ENCODE data around the gene HOXB7. TPM values are rescaled to one million over a fixed set of nuclear protein-coding genes. Genes with fewer than 3 reads are reported as not detected.

Gene HOXB7
- total and polyA plus RNA-seq, 2 of the 13 experiments (the other 11 are each of a cell fraction or from before 2014, with no cell fraction given) = 0.04 TPM; not detected in 1

DNA sequence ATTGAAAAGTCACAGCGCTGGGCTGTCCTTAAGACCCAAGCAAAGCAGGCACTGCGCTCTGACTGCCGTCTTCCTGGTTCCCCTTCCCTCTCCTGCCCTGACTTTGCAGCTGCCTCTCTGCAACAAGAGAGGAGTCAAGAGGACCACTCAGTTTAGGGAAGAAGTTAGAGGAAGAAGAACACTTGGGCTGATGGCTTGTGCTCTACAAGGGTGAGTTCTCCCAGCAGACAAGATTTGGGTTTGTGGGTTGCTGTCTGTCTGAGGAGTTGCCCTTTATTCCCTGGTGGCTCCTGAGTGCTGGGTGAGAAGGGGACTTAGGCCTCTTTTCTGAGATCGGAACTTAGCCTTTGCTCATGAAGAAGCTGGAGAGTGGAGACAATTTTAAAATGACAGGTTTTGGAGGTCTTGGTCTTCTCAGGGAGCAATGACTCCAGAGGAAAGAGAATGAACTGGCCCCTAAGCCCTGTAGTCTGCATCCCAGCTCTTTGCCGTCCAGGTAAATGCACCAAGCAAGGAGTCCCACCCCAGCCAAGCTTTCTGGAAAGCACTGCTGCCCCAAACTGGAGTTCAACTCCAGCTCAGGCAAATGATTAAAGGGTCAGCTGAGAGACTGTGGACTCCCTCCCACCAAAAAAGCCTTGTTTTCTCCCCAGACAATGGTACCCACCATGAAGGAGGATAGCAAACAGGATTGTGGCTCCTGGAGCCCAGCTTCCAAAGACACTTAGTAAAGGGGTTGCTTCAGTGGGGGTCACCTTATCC, 18.0 kb upstream of the HOXB7 start:
- 2% methylated on average over 5 of the region's 5 CpGs for WGBS (ENCODE audit: low lambda C conversion rate)
- ATAC-seq = no peak
- H3K4me2 ChIP-seq (ENCODE audit: low read depth, low read length) = no peak overlapping the region
- no peak overlapping the region for H3K27ac ChIP-seq (ENCODE audit: extremely low read length, insufficient read depth, low read length)
- FAIRE-seq = no peak
- intact Hi-C loops (cut with micrococcal nuclease; ENCODE audit: unreplicated experiment) (no loop called here), in situ Hi-C loops (cut with HindIII; ENCODE audit: extremely low pct_ligation_motif_present, low pct_unique_long_range_greater_than_20kb) (no loop called here)
- peaks cover 39 to 97% of the 10 kb centered on the region in 2 experiments for H3K27me3 ChIP-seq (ENCODE audit: control insufficient read depth in 1 of 2, insufficient read depth in 2 of 2, low read length in 2 of 2)
- TF ChIP-seq ZNF431 (CRISPR knock-in tag; IDR thresholded peaks at IDR 0.05; ENCODE audit: borderline replicate concordance, low read depth) (no peak), ZNF773 (CRISPR knock-in tag; IDR thresholded peaks at IDR 0.05; ENCODE audit: borderline replicate concordance) (no peak), ZNF329 (CRISPR knock-in tag; IDR thresholded peaks at IDR 0.05; ENCODE audit: low read depth) (no peak), MIER3 (CRISPR knock-in tag; IDR thresholded peaks at IDR 0.05; ENCODE audit: borderline replicate concordance) (no peak), RBM39 (IDR thresholded peaks at IDR 0.05; ENCODE audit: low read depth, low read length, poor library complexity, severe bottlenecking) (no peak), KAT8 (CRISPR knock-in tag; IDR thresholded peaks at IDR 0.05) (no peak), SMC3 (IDR thresholded peaks at IDR 0.05; ENCODE audit: low read length) (no peak), ZNF430 (CRISPR knock-in tag; IDR thresholded peaks at IDR 0.05) (no peak)
- TF ChIP-seq, protein P1, sequence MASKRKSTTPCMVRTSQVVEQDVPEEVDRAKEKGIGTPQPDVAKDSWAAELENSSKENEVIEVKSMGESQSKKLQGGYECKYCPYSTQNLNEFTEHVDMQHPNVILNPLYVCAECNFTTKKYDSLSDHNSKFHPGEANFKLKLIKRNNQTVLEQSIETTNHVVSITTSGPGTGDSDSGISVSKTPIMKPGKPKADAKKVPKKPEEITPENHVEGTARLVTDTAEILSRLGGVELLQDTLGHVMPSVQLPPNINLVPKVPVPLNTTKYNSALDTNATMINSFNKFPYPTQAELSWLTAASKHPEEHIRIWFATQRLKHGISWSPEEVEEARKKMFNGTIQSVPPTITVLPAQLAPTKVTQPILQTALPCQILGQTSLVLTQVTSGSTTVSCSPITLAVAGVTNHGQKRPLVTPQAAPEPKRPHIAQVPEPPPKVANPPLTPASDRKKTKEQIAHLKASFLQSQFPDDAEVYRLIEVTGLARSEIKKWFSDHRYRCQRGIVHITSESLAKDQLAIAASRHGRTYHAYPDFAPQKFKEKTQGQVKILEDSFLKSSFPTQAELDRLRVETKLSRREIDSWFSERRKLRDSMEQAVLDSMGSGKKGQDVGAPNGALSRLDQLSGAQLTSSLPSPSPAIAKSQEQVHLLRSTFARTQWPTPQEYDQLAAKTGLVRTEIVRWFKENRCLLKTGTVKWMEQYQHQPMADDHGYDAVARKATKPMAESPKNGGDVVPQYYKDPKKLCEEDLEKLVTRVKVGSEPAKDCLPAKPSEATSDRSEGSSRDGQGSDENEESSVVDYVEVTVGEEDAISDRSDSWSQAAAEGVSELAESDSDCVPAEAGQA (IDR thresholded peaks at IDR 0.05; ENCODE audit: low read depth) = no peak
- TF ChIP-seq, protein P1 (CRISPR knock-in tag; IDR thresholded peaks at IDR 0.05; ENCODE audit: borderline replicate concordance) = no peak
- TF ChIP-seq, protein P2, sequence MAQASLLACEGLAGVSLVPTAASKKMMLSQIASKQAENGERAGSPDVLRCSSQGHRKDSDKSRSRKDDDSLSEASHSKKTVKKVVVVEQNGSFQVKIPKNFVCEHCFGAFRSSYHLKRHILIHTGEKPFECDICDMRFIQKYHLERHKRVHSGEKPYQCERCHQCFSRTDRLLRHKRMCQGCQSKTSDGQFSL (CRISPR knock-in tag; IDR thresholded peaks at IDR 0.05) = no peak
- H3K36me3 ChIP-seq (replicated peaks in 1 of 2; ENCODE audit: control insufficient read depth in 1 of 2, insufficient read depth in 2 of 2, low read length in 2 of 2) = no peaks in the 10 kb centered on the region
- H3K4me3 ChIP-seq (replicated peaks in 1 of 3; ENCODE audit: insufficient read depth in 1 of 3, low read depth in 2 of 3, low read length in 3 of 3) = no peak overlapping the region
- no peak overlapping the region for H3K9ac ChIP-seq (ENCODE audit: insufficient read depth, low read depth, low read length)
- no peaks in the 10 kb centered on the region for H3K9me3 ChIP-seq (ENCODE audit: low read length)
- POLR2A ChIA-PET = no interaction called here
- CTCF ChIA-PET (ENCODE audit: low intra/inter-chr PET ratio, low total read pairs) = no interaction called here
- no peak for DNase-seq (ENCODE audit: low spot score)
- no TSS peak for BruUV-seq (replicated peaks)
- no peaks in the 10 kb centered on the region for H3K4me1 ChIP-seq (ENCODE audit: insufficient read depth, low read length)
- H3K79me2 ChIP-seq (ENCODE audit: insufficient read depth, low read length) = no peaks in the 10 kb centered on the region
- H2AFZ ChIP-seq (ENCODE audit: low read length) = no peak overlapping the region
- no peaks in the 10 kb centered on the region for H4K20me1 ChIP-seq (ENCODE audit: insufficient read depth, low read length)

All from HepG2 (cell line).